ENCODE measurements around the gene KLHL21.
A peak's percentile ranks its signal among the peaks of the same experiment; 100 is the strongest.

KLHL21 gene

GRCh38 chr1:6624710-6625583 is 22.3 kb upstream of the KLHL21 start, which contains the start of gene THAP3:
TSS of gene THAP3 (plus strand) at chr1:6624868. CDS start at chr1:6625219, 351 bp downstream.
- peak; percentile 88 for DNase-seq (ENCODE audit: low spot score)

- DNase-seq (ENCODE audit: low spot score): no peak
Measured at GRCh38 chr1:6623269-6623965, 20.7 kb upstream of the KLHL21 start.

- DNase-seq (ENCODE audit: low spot score): no peak
Measured at GRCh38 chr1:6622396-6623152, 19.9 kb upstream of the KLHL21 start.

GRCh38 chr1:6621429-6622391 is 19.0 kb upstream of the KLHL21 start:
- DNase-seq (ENCODE audit: low spot score): no peak

GRCh38 chr1:6619045-6619444 is 16.4 kb upstream of the KLHL21 start:
- no peak for DNase-seq (ENCODE audit: low spot score)

GRCh38 chr1:6614929-6615785 is 12.5 kb upstream of the KLHL21 start:
- DNase-seq (ENCODE audit: low spot score): no peak

GRCh38 chr1:6614019-6614928 is 11.6 kb upstream of the KLHL21 start:
- no peak for DNase-seq (ENCODE audit: low spot score)

- peak; percentile 98 for DNase-seq (ENCODE audit: low spot score)
Measured at GRCh38 chr1:6613361-6614018, 10.8 kb upstream of the KLHL21 start, which contains the start of gene PHF13. TSS of gene PHF13 (plus strand) at chr1:6613731. CDS start at chr1:6614067, 336 bp downstream.

- DNase-seq (ENCODE audit: low spot score): peak; percentile 63
Measured at GRCh38 chr1:6612641-6613360, 10.1 kb upstream of the KLHL21 start.

- DNase-seq (ENCODE audit: low spot score): no peak
Measured at GRCh38 chr1:6603915-6604558, 1.4 kb upstream of the KLHL21 start.

GRCh38 chr1:6603238-6603914 is 707 bp upstream of the KLHL21 start:
- DNase-seq (ENCODE audit: low spot score): peak; percentile 83

- peak; percentile 67 for DNase-seq (ENCODE audit: low spot score)
Measured at GRCh38 chr1:6601923-6602668, 573 bp downstream of the KLHL21 start.

- peak; percentile 86 for DNase-seq (ENCODE audit: low spot score)
Measured at GRCh38 chr1:6601049-6601922, 1.4 kb downstream of the KLHL21 start.

- DNase-seq (ENCODE audit: low spot score): no peak
Measured at GRCh38 chr1:6600410-6601048, 2.1 kb downstream of the KLHL21 start.
